Renal cortical epithelial cell (primary cell): ENCODE measurements around the gene GNAQ. TPM values are rescaled to one million over a fixed set of nuclear protein-coding genes. Genes with fewer than 3 reads are reported as not detected.
"Not testable (repeated sequence)": the region's sequence is repeated elsewhere in the genome, so short reads cannot be mapped to it uniquely, and the experiment has no call there.

Source experiments
- DNase-seq: peaks from one replicate; pipeline ENCODE4 v3.0.0-alpha.2; 2011; ENCODE audit warnings: low read depth
- total RNA-seq: library from RNA; depleted of rRNA; stranded (reverse); fragments of >200 nt; gene quantifications from 2 replicates; pipeline ENCODE4 v1.2.3, GENCODE V29; 2014

GNAQ gene
- total RNA-seq, 1 donor from 2014 or later = 65.6 TPM

GRCh38 chr9:77697238-77697984 lies 334.2 kb downstream of the GNAQ start:
- no peak for DNase-seq

- not testable (repeated sequence) for DNase-seq
Measured at GRCh38 chr9:77690723-77691122, 340.9 kb downstream of the GNAQ start.

GRCh38 chr9:77690119-77690518 lies 341.5 kb downstream of the GNAQ start:
- DNase-seq = not testable (repeated sequence)

GRCh38 chr9:77687737-77688136 lies 343.9 kb downstream of the GNAQ start:
- DNase-seq = not testable (repeated sequence)

- DNase-seq = no peak
Measured at GRCh38 chr9:77680581-77680980, 351.0 kb downstream of the GNAQ start.

- DNase-seq = peak; percentile 15
Measured at GRCh38 chr9:77679661-77680368, 351.8 kb downstream of the GNAQ start.

- no peak for DNase-seq
Measured at GRCh38 chr9:77679088-77679487, 352.5 kb downstream of the GNAQ start.

GRCh38 chr9:77677957-77678535 lies 353.6 kb downstream of the GNAQ start:
- peak; percentile 36 for DNase-seq

GRCh38 chr9:77677397-77677796 lies 354.2 kb downstream of the GNAQ start:
- no peak for DNase-seq

- DNase-seq = no peak
Measured at GRCh38 chr9:77673941-77674791, 357.4 kb downstream of the GNAQ start.

- no peak for DNase-seq
Measured at GRCh38 chr9:77672183-77672582, 359.4 kb downstream of the GNAQ start.

GRCh38 chr9:77667151-77667550 lies 364.5 kb downstream of the GNAQ start:
- peak; percentile 54 for DNase-seq

Other genes with a start within 250 kb of the GNAQ start
- gene CEP78, start 204.3 kb upstream of the GNAQ start, total RNA-seq = 11.0 and 16.7 TPM in 2 replicates